Fibroblast of pulmonary artery (primary cell): ENCODE results near the gene SETDB1.

Experiments
- DNase-seq: peaks from one replicate; pipeline ENCODE4 v3.0.0-alpha.2; 2010; ENCODE audit warnings: low read depth
- H3K4me3 ChIP-seq: replicated peaks from 2 replicates; pipeline ENCODE4 v1.5.1; 2011; ENCODE audit warnings: low read depth, mild to moderate bottlenecking, control low read depth, low read length, moderate library complexity
- CTCF ChIP-seq: IDR thresholded peaks from 2 replicates; pipeline ENCODE4 v1.5.1; 2011; ENCODE audit warnings: mild to moderate bottlenecking, control low read depth, low read length, inconsistent platforms; ENCODE audit errors: missing control alignments

The SETDB1 gene

GRCh38 chr1:150981805-150982712 is 55.9 kb downstream of the SETDB1 start, which contains the start of gene ANXA9:
Gene ANXA9 (plus strand): TSS chr1:150982292. CDS start chr1:150983106, 814 bp downstream.
- H3K4me3 ChIP-seq: no peak within 1 kb of the TSS
- no peak for TF ChIP-seq CTCF
- DNase-seq: peak; percentile 39

DNA sequence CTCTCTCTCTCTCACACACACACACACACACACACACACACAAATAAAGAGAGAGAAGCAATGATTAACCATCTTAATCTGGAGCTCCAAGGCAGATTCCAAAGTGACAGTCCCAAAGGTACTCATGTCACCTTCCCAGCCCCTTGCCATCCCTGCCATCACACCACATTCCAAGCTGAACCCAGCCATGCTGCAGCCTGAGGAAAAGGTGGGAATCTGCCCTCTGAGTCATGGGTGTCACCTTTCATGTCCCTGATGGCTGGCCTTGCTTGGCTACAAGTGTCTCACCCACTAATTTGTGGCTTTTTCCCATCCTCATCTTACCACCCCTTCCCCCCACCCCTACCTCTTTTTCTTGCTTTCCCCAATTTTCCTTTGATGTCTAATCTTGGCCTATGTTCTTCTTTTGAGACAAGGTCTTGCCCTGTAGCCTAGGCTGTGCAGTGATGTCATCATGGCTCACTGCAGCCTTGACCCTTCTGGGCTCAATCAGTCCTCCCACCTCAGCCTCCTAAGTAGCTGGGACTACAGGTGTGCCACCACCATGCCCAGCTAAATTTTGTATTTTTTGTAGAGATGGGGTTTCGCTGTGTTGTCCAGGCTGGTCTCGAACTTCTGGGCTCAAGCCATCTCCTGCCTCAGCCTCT is 59.1 kb downstream of the SETDB1 start:
- no peak for DNase-seq
- TF ChIP-seq CTCF: no peak
- H3K4me3 ChIP-seq: no peak overlapping the region

DNA sequence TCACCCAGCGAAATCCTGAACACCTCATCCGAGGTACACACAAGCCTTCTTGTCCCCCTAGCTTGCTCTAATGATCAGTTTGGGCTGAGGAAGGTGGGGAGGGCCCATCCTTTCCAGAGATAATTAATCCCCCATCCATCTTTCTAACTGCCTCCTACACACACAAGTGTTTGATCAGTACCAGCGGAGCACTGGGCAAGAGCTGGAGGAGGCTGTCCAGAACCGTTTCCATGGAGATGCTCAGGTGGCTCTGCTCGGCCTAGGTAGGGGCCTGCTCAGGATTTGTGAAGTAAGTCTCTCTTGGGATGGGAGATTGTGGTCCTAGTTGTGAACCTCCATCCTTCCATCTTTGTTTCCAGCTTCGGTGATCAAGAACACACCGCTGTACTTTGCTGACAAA is 61.8 kb downstream of the SETDB1 start:
- DNase-seq: no peak
- no peak for TF ChIP-seq CTCF
- H3K4me3 ChIP-seq: no peak overlapping the region

GRCh38 chr1:150992626-150993025 is 66.5 kb downstream of the SETDB1 start:
- no peak for TF ChIP-seq CTCF
- no peak for DNase-seq
- no peak overlapping the region for H3K4me3 ChIP-seq

GRCh38 chr1:150994248-150994647 is 68.1 kb downstream of the SETDB1 start:
- no peak for TF ChIP-seq CTCF
- no peak for DNase-seq
- H3K4me3 ChIP-seq: no peak overlapping the region

GRCh38 chr1:150995460-150995859 is 69.3 kb downstream of the SETDB1 start:
- no peak for TF ChIP-seq CTCF
- H3K4me3 ChIP-seq: no peak overlapping the region
- DNase-seq: no peak
